GM23338 (cell line): Measurements from ENCODE around the gene COQ10A. TPM values are rescaled to one million over a fixed set of nuclear protein-coding genes. Genes with fewer than 3 reads are reported as not detected.

Experiments used
- CTCF ChIP-seq, 2 experiments: fragments of 200-600 bp in 1 of 2; sonication (generic) in 1 of 2; conservative IDR thresholded peaks; 2 replicates each; pipeline versions ENCODE4 v1.5.1 to v1.6.1; 2016 to 2017; ENCODE audit warnings: antibody characterized with exemption in 2 of 2, low read depth in 2 of 2, mild to moderate bottlenecking in 2 of 2, moderate library complexity in 1 of 2
- JUNB ChIP-seq: IDR thresholded peaks from one replicate; pipeline ENCODE4 v1.6.1; 2016; ENCODE audit warnings: antibody characterized with exemption; ENCODE audit not compliant: unreplicated experiment
- NANOG ChIP-seq: IDR thresholded peaks from 2 replicates; pipeline ENCODE4 v1.6.1; 2016; ENCODE audit warnings: antibody characterized with exemption, borderline replicate concordance
- ZNF462 ChIP-seq: fragments of 250-450 bp; sonication (Bioruptor Pico); IDR thresholded peaks from 2 replicates; pipeline ENCODE4 v1.5.0; 2020; ENCODE audit warnings: mild to moderate bottlenecking, moderate library complexity
- polyA plus RNA-seq: library from polyadenylated mRNA; unstranded; fragments of >200 nt; fragmentation: Nextera tagmentation; extraction: Ambion mirVana; gene quantifications from 2 replicates; pipeline ENCODE4 v1.2.1, GENCODE V29; 2016
- total RNA-seq: library from RNA; depleted of rRNA; stranded (reverse); fragments of >200 nt; shearing (Covaris generic); gene quantifications from 2 replicates; pipeline ENCODE4 v1.2.3, GENCODE V29; 2014

The COQ10A gene
- total and polyA plus RNA-seq, 2 experiments from 2014 or later = 12.8 to 15.2 TPM

- no peak for TF ChIP-seq ZNF462
- TF ChIP-seq NANOG = no peak; the same call in 1 of the 2 replicates
- TF ChIP-seq CTCF (conservative IDR thresholded peaks at IDR 0.05; ENCODE audit: low read depth in 2 of 2) = no peak
- TF ChIP-seq JUNB = no peak
These were observed 33.3 kb downstream of the COQ10A start, which contains the start of gene CS (continued) for GRCh38 chr12:56299853-56300643.
